AG10803 (cell line): Measurements from ENCODE around the gene KMT2E.

ENCODE experiments used
- DNase-seq: peaks from one replicate; pipeline ENCODE4 v3.0.0; 2010; ENCODE audit warnings: low read depth
- H3K4me3 ChIP-seq: 2 replicates; pipeline ENCODE4 v1.5.1; 2011; ENCODE audit warnings: mild to moderate bottlenecking, low read length, control low read depth
- CTCF ChIP-seq: conservative IDR thresholded peaks from 2 replicates; pipeline ENCODE4 v1.5.1; 2011; ENCODE audit warnings: mild to moderate bottlenecking, low read length, control low read depth, inconsistent platforms

Gene KMT2E

GRCh38 chr7:105065104-105065503, 51.1 kb downstream of the KMT2E start:
- no peak overlapping the region for H3K4me3 ChIP-seq
- DNase-seq: no peak
- TF ChIP-seq CTCF: no peak

GRCh38 chr7:105067691-105068090, 53.7 kb downstream of the KMT2E start:
- no peak for TF ChIP-seq CTCF
- DNase-seq: no peak
- H3K4me3 ChIP-seq: no peak overlapping the region

- no peak for DNase-seq
Measured at GRCh38 chr7:105068886-105069285, 54.9 kb downstream of the KMT2E start.

GRCh38 chr7:105073143-105073542, 59.1 kb downstream of the KMT2E start:
- TF ChIP-seq CTCF: no peak
- H3K4me3 ChIP-seq: no peak overlapping the region
- DNase-seq: no peak

More at GRCh38 chr7:105068886-105069285, 54.9 kb downstream of the KMT2E start:
- no peak for TF ChIP-seq CTCF
- no peak overlapping the region for H3K4me3 ChIP-seq

GRCh38 chr7:105079348-105079747, 65.3 kb downstream of the KMT2E start:
- no peak for DNase-seq
- H3K4me3 ChIP-seq: no peak overlapping the region
- TF ChIP-seq CTCF: no peak

- no peak for DNase-seq
- H3K4me3 ChIP-seq: no peak overlapping the region
- no peak for TF ChIP-seq CTCF
Measured at GRCh38 chr7:105084581-105084980, 70.6 kb downstream of the KMT2E start.

- no peak for TF ChIP-seq CTCF
- H3K4me3 ChIP-seq: no peak overlapping the region
Measured at GRCh38 chr7:105086850-105087249, 72.8 kb downstream of the KMT2E start.

More at GRCh38 chr7:105086850-105087249, 72.8 kb downstream of the KMT2E start:
- DNase-seq: no peak
